Peyer's patch (tissue), 4 donors: Measurements from ENCODE around the gene CD207.

Experiments used
- CTCF ChIP-seq, 6 experiments: fragments of 450-650 bp in 4 of 6; fragments of 200-600 bp in 2 of 6; sonication (generic) in 1 of 6; IDR thresholded peaks; one replicate each; pipeline ENCODE4 v1.5.1; 2017 to 2019; ENCODE audit warnings: antibody characterized with exemption in 6 of 6, mild to moderate bottlenecking in 3 of 6, moderate library complexity in 1 of 6
- POLR2A ChIP-seq, 2 donors: fragments of 450-650 bp; IDR thresholded peaks; one replicate each; pipeline ENCODE4 v1.5.1; 2017; ENCODE audit warnings: antibody characterized with exemption in 2 of 2, mild to moderate bottlenecking in 2 of 2, moderate library complexity in 2 of 2

GRCh38 chr2:70830366-70830765 is 5.2 kb downstream of the CD207 start:
- TF ChIP-seq CTCF (IDR thresholded peaks at IDR 0.05), result no peak
- no peak for TF ChIP-seq POLR2A (IDR thresholded peaks at IDR 0.05)
